ENCODE data around the gene HBM. TPM values are rescaled to one million over a fixed set of nuclear protein-coding genes. Genes with fewer than 3 reads are reported as not detected.
A peak's percentile ranks its signal among the peaks of the same experiment; 100 is the strongest.
"Not testable (repeated sequence)": the region's sequence is repeated elsewhere in the genome, so short reads cannot be mapped to it uniquely, and the experiment has no call there.

Gene HBM
- total RNA-seq, 1 experiment from 2014 or later, result not detected

DNA sequence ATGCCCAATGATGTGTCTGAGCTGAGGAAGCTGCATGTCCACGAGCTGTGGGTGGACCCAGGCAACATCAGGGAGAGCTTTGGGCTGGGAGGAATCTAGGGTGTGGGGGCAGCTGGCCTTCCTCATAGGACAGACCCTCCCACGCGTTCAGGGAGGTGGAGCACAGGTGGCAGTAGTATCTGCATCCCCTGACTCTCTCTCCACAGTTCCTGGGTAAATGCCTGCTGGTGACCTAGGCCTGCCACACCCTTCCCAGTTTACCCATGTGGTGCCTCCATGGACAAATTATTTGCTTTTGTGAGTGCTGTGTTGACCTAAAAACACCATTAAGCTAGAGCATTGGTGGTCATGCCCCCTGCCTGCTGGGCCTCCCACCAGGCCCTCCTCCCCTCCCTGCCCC, 3.2 kb downstream of the HBM start:
- Histone ChIP-seq H3K9ac (ENCODE audit: extremely low read depth, insufficient read length, low read length) (no peak overlapping the region), H3K4ac (ENCODE audit: low read depth, low read length) (no peak overlapping the region), H3K23me2 (ENCODE audit: insufficient read length, low read depth, low read length, poor library complexity, severe bottlenecking) (peaks cover 8% of the 10 kb centered on the region), H3K79me1 (ENCODE audit: insufficient read depth, low read depth, low read length, poor library complexity, severe bottlenecking) (no peaks in the 10 kb centered on the region), H3K4me2 (ENCODE audit: insufficient read depth, insufficient read length, low read length) (no peak overlapping the region), H3K18ac (ENCODE audit: insufficient read length, low read depth, low read length) (no peak overlapping the region), H4K20me1 (ENCODE audit: control insufficient read depth, insufficient read depth, insufficient read length) (no peaks in the 10 kb centered on the region), H3T11ph (ENCODE audit: low read length) (no peak overlapping the region), H3K79me2 (ENCODE audit: insufficient read depth, low read length) (no peaks in the 10 kb centered on the region), H4K91ac (ENCODE audit: insufficient read length, low read depth, low read length) (no peak overlapping the region), H2AK5ac (ENCODE audit: insufficient read length, low read length) (no peak overlapping the region), H2AFZ (ENCODE audit: low read length) (no peak overlapping the region), H4K5ac (ENCODE audit: insufficient read length, low read depth, low read length) (no peak overlapping the region), H2BK15ac (ENCODE audit: low read depth, low read length) (no peak overlapping the region), H3K27me3 (ENCODE audit: insufficient read depth, low read length) (peaks cover 48% of the 10 kb centered on the region), H3K9me3 (ENCODE audit: control insufficient read depth, low read depth, low read length) (no peaks in the 10 kb centered on the region), H2BK20ac (ENCODE audit: low read depth, low read length, poor library complexity, severe bottlenecking) (no peak overlapping the region), H4K8ac (replicated peaks; ENCODE audit: insufficient read length, low read depth, low read length) (no peak overlapping the region), H3K56ac (ENCODE audit: insufficient read length, low read depth, low read length) (no peak overlapping the region), H3K23ac (ENCODE audit: insufficient read length, low read depth, low read length) (no peak overlapping the region), H2BK120ac (ENCODE audit: low read depth, low read length, poor library complexity, severe bottlenecking) (no peak overlapping the region), H3K4me1 (ENCODE audit: insufficient read depth, low read length) (no peaks in the 10 kb centered on the region; the same call in 1 of the 2 replicates), H2BK12ac (ENCODE audit: insufficient read length, low read depth, low read length) (no peak overlapping the region), H3K14ac (ENCODE audit: insufficient read depth, low read length) (no peak overlapping the region), H3K27ac (ENCODE audit: insufficient read length, low read depth, low read length) (no peak overlapping the region), H2BK5ac (ENCODE audit: insufficient read length, low read length) (no peak overlapping the region)
- peaks cover 0 to 3% of the 10 kb centered on the region in 2 experiments; a peak in 1 of 5 replicates for H3K9me3 Mint-ChIP-seq
- TF ChIP-seq, protein P1, sequence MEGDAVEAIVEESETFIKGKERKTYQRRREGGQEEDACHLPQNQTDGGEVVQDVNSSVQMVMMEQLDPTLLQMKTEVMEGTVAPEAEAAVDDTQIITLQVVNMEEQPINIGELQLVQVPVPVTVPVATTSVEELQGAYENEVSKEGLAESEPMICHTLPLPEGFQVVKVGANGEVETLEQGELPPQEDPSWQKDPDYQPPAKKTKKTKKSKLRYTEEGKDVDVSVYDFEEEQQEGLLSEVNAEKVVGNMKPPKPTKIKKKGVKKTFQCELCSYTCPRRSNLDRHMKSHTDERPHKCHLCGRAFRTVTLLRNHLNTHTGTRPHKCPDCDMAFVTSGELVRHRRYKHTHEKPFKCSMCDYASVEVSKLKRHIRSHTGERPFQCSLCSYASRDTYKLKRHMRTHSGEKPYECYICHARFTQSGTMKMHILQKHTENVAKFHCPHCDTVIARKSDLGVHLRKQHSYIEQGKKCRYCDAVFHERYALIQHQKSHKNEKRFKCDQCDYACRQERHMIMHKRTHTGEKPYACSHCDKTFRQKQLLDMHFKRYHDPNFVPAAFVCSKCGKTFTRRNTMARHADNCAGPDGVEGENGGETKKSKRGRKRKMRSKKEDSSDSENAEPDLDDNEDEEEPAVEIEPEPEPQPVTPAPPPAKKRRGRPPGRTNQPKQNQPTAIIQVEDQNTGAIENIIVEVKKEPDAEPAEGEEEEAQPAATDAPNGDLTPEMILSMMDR (conservative IDR thresholded peaks at IDR 0.05), result no peak
- peak overlapping the region in 1 of 2 experiments; percentile 24; a peak in 1 of 5 replicates for H3K4me3 Mint-ChIP-seq
- peaks cover 31 to 42% of the 10 kb centered on the region in 2 experiments for H3K4me1 Mint-ChIP-seq
- H3K36me3 Mint-ChIP-seq (ENCODE audit: insufficient read depth in 1 of 3, low read depth in 3 of 3), result no peaks in the 10 kb centered on the region; a peak in 1 of 7 replicates
- peaks cover 80% of the 10 kb centered on the region for H3K27me3 Mint-ChIP-seq (ENCODE audit: low read depth)
- DNase-seq, result no peak
- no peak overlapping the region for H3K27ac Mint-ChIP-seq
- no CpG with 5 or more reads among the region's 3 CpGs for WGBS (ENCODE audit: extremely low coverage, insufficient read length, low lambda C conversion rate)

DNA sequence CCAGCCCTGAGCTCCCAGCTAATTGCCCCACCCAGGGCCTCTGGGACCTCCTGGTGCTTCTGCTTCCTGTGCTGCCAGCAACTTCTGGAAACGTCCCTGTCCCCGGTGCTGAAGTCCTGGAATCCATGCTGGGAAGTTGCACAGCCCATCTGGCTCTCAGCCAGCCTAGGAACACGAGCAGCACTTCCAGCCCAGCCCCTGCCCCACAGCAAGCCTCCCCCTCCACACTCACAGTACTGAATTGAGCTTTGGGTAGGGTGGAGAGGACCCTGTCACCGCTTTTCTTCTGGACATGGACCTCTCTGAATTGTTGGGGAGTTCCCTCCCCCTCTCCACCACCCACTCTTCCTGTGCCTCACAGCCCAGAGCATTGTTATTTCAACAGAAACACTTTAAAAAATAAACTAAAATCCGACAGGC, 4.3 kb downstream of the HBM start:
- H2AFZ ChIP-seq (ENCODE audit: low read length); H2BK120ac ChIP-seq (ENCODE audit: low read depth, low read length, poor library complexity, severe bottlenecking); H3T11ph ChIP-seq (ENCODE audit: low read length); H3K23ac ChIP-seq (ENCODE audit: insufficient read length, low read depth, low read length); H3K4me1 ChIP-seq (ENCODE audit: insufficient read depth, low read length); H3K18ac ChIP-seq (ENCODE audit: insufficient read length, low read depth, low read length); H2BK20ac ChIP-seq (ENCODE audit: low read depth, low read length, poor library complexity, severe bottlenecking); H3K27ac ChIP-seq (ENCODE audit: insufficient read length, low read depth, low read length); H2BK15ac ChIP-seq (ENCODE audit: low read depth, low read length); H3K9ac ChIP-seq (ENCODE audit: extremely low read depth, insufficient read length, low read length); H3K23me2 ChIP-seq (ENCODE audit: insufficient read length, low read depth, low read length, poor library complexity, severe bottlenecking); H3K4ac ChIP-seq (ENCODE audit: low read depth, low read length); H3K4me2 ChIP-seq (ENCODE audit: insufficient read depth, insufficient read length, low read length); H4K20me1 ChIP-seq (ENCODE audit: control insufficient read depth, insufficient read depth, insufficient read length); H3K56ac ChIP-seq (ENCODE audit: insufficient read length, low read depth, low read length); H4K8ac ChIP-seq (replicated peaks; ENCODE audit: insufficient read length, low read depth, low read length); H3K79me2 ChIP-seq (ENCODE audit: insufficient read depth, low read length); H4K91ac ChIP-seq (ENCODE audit: insufficient read length, low read depth, low read length); H3K36me3 Mint-ChIP-seq (ENCODE audit: insufficient read depth in 1 of 3, low read depth in 3 of 3); H3K27ac Mint-ChIP-seq; H2BK5ac ChIP-seq (ENCODE audit: insufficient read length, low read length); H3K9me3 ChIP-seq (ENCODE audit: control insufficient read depth, low read depth, low read length); H3K14ac ChIP-seq (ENCODE audit: insufficient read depth, low read length); H2BK12ac ChIP-seq (ENCODE audit: insufficient read length, low read depth, low read length); H3K79me1 ChIP-seq (ENCODE audit: insufficient read depth, low read depth, low read length, poor library complexity, severe bottlenecking); H4K5ac ChIP-seq (ENCODE audit: insufficient read length, low read depth, low read length); H2AK5ac ChIP-seq (ENCODE audit: insufficient read length, low read length): not testable (repeated sequence)
- H3K27me3 ChIP-seq (ENCODE audit: insufficient read depth, low read length), result peaks cover 56% of the 10 kb centered on the region
- Mint-ChIP-seq H3K27me3 (ENCODE audit: low read depth) (peaks cover 88% of the 10 kb centered on the region), H3K4me1 (peaks cover 37 to 44% of the 10 kb centered on the region in 2 experiments), H3K9me3 (peaks cover 4 to 10% of the 10 kb centered on the region in 2 experiments; a peak in 2 of 5 replicates), H3K4me3 (peak overlapping the region in 1 of 2 experiments; percentile 62; a peak in 2 of 5 replicates)
- no CpG with 5 or more reads among the region's 5 CpGs for whole genome bisulfite sequencing (ENCODE audit: extremely low coverage, insufficient read length, low lambda C conversion rate)
- peak; percentile 59 for DNase-seq
